ENCODE results near the gene PRDM1.

Gene PRDM1

GRCh38 chr6:106099235-106099537 is 13.1 kb downstream of the PRDM1 start:
- no peak for DNase-seq (ENCODE audit: low read depth)

GRCh38 chr6:106100755-106101154 is 14.6 kb downstream of the PRDM1 start:
- Histone ChIP-seq H3K9ac (ENCODE audit: low read length) (no peak overlapping the region), H3K36me3 (ENCODE audit: control insufficient read depth, insufficient read depth, low read length, severe bottlenecking) (peaks cover 6% of the 10 kb centered on the region), H3K9me3 (ENCODE audit: control insufficient read depth, low read length) (no peaks in the 10 kb centered on the region), H3K4me1 (ENCODE audit: control insufficient read depth, insufficient read depth, low read length) (peaks cover 26% of the 10 kb centered on the region), H3K27me3 (replicated peaks; ENCODE audit: control insufficient read depth, insufficient read depth, low read length) (no peaks in the 10 kb centered on the region), H3K4me3 (ENCODE audit: low read length) (no peak overlapping the region)
- DNase-seq (ENCODE audit: low read depth): no peak

More at GRCh38 chr6:106099235-106099537, 13.1 kb downstream of the PRDM1 start:
- Histone ChIP-seq H3K9me3 (ENCODE audit: control insufficient read depth, low read length) (no peaks in the 10 kb centered on the region), H3K27me3 (replicated peaks; ENCODE audit: control insufficient read depth, insufficient read depth, low read length) (no peaks in the 10 kb centered on the region), H3K4me1 (ENCODE audit: control insufficient read depth, insufficient read depth, low read length) (peaks cover 26% of the 10 kb centered on the region), H3K9ac (ENCODE audit: low read length) (peak overlapping the region; percentile 84), H3K4me3 (ENCODE audit: low read length) (peak overlapping the region; percentile 88), H3K36me3 (ENCODE audit: control insufficient read depth, insufficient read depth, low read length, severe bottlenecking) (no peaks in the 10 kb centered on the region)

GRCh38 chr6:106101466-106101865 is 15.3 kb downstream of the PRDM1 start:
- no peak for DNase-seq (ENCODE audit: low read depth)
- H3K4me3 ChIP-seq (ENCODE audit: low read length): no peak overlapping the region
- H3K4me1 ChIP-seq (ENCODE audit: control insufficient read depth, insufficient read depth, low read length): peaks cover 26% of the 10 kb centered on the region
- H3K27me3 ChIP-seq (replicated peaks; ENCODE audit: control insufficient read depth, insufficient read depth, low read length): no peaks in the 10 kb centered on the region
- peaks cover 9% of the 10 kb centered on the region for H3K36me3 ChIP-seq (ENCODE audit: control insufficient read depth, insufficient read depth, low read length, severe bottlenecking)
- no peak overlapping the region for H3K9ac ChIP-seq (ENCODE audit: low read length)
- H3K9me3 ChIP-seq (ENCODE audit: control insufficient read depth, low read length): no peaks in the 10 kb centered on the region

- H3K4me1 ChIP-seq (ENCODE audit: control insufficient read depth, insufficient read depth, low read length): peaks cover 20% of the 10 kb centered on the region
- H3K4me3 ChIP-seq (ENCODE audit: low read length): no peak overlapping the region
- no peaks in the 10 kb centered on the region for H3K9me3 ChIP-seq (ENCODE audit: control insufficient read depth, low read length)
- no peak overlapping the region for H3K9ac ChIP-seq (ENCODE audit: low read length)
- H3K27me3 ChIP-seq (replicated peaks; ENCODE audit: control insufficient read depth, insufficient read depth, low read length): no peaks in the 10 kb centered on the region
- peaks cover 14% of the 10 kb centered on the region for H3K36me3 ChIP-seq (ENCODE audit: control insufficient read depth, insufficient read depth, low read length, severe bottlenecking)
- DNase-seq (ENCODE audit: low read depth): no peak
Observed at GRCh38 chr6:106102034-106102433, 15.9 kb downstream of the PRDM1 start.

- Histone ChIP-seq H3K9me3 (ENCODE audit: control insufficient read depth, low read length) (no peaks in the 10 kb centered on the region), H3K4me3 (ENCODE audit: low read length) (peak overlapping the region; percentile 49), H3K4me1 (ENCODE audit: control insufficient read depth, insufficient read depth, low read length) (peaks cover 15% of the 10 kb centered on the region), H3K9ac (ENCODE audit: low read length) (no peak overlapping the region), H3K36me3 (ENCODE audit: control insufficient read depth, insufficient read depth, low read length, severe bottlenecking) (peaks cover 16% of the 10 kb centered on the region), H3K27me3 (replicated peaks; ENCODE audit: control insufficient read depth, insufficient read depth, low read length) (no peaks in the 10 kb centered on the region)
- no peak for DNase-seq (ENCODE audit: low read depth)
Observed at GRCh38 chr6:106102967-106103727, 17.0 kb downstream of the PRDM1 start.

GRCh38 chr6:106103728-106104109 is 17.6 kb downstream of the PRDM1 start:
- no peak overlapping the region for H3K4me3 ChIP-seq (ENCODE audit: low read length)
- peaks cover 9% of the 10 kb centered on the region for H3K4me1 ChIP-seq (ENCODE audit: control insufficient read depth, insufficient read depth, low read length)
- no peak for DNase-seq (ENCODE audit: low read depth)
- H3K36me3 ChIP-seq (ENCODE audit: control insufficient read depth, insufficient read depth, low read length, severe bottlenecking): peaks cover 16% of the 10 kb centered on the region
- no peaks in the 10 kb centered on the region for H3K9me3 ChIP-seq (ENCODE audit: control insufficient read depth, low read length)
- H3K27me3 ChIP-seq (replicated peaks; ENCODE audit: control insufficient read depth, insufficient read depth, low read length): no peaks in the 10 kb centered on the region
- no peak overlapping the region for H3K9ac ChIP-seq (ENCODE audit: low read length)

- DNase-seq (ENCODE audit: low read depth): no peak
- Histone ChIP-seq H3K36me3 (ENCODE audit: control insufficient read depth, insufficient read depth, low read length, severe bottlenecking) (peaks cover 16% of the 10 kb centered on the region), H3K9ac (ENCODE audit: low read length) (no peak overlapping the region), H3K4me3 (ENCODE audit: low read length) (no peak overlapping the region), H3K27me3 (replicated peaks; ENCODE audit: control insufficient read depth, insufficient read depth, low read length) (no peaks in the 10 kb centered on the region), H3K4me1 (ENCODE audit: control insufficient read depth, insufficient read depth, low read length) (peaks cover 4% of the 10 kb centered on the region), H3K9me3 (ENCODE audit: control insufficient read depth, low read length) (no peaks in the 10 kb centered on the region)
Observed at GRCh38 chr6:106104476-106104875, 18.3 kb downstream of the PRDM1 start.

- no peaks in the 10 kb centered on the region for H3K9me3 ChIP-seq (ENCODE audit: control insufficient read depth, low read length)
- no peaks in the 10 kb centered on the region for H3K27me3 ChIP-seq (replicated peaks; ENCODE audit: control insufficient read depth, insufficient read depth, low read length)
- no peak for DNase-seq (ENCODE audit: low read depth)
- H3K4me1 ChIP-seq (ENCODE audit: control insufficient read depth, insufficient read depth, low read length): peaks cover 4% of the 10 kb centered on the region
- H3K4me3 ChIP-seq (ENCODE audit: low read length): no peak overlapping the region
- H3K36me3 ChIP-seq (ENCODE audit: control insufficient read depth, insufficient read depth, low read length, severe bottlenecking): peaks cover 16% of the 10 kb centered on the region
- H3K9ac ChIP-seq (ENCODE audit: low read length): no peak overlapping the region
Observed at GRCh38 chr6:106104941-106105340, 18.8 kb downstream of the PRDM1 start.

- Histone ChIP-seq H3K27me3 (replicated peaks; ENCODE audit: control insufficient read depth, insufficient read depth, low read length) (no peaks in the 10 kb centered on the region), H3K9ac (ENCODE audit: low read length) (no peak overlapping the region), H3K36me3 (ENCODE audit: control insufficient read depth, insufficient read depth, low read length, severe bottlenecking) (peaks cover 16% of the 10 kb centered on the region), H3K4me1 (ENCODE audit: control insufficient read depth, insufficient read depth, low read length) (peaks cover 4% of the 10 kb centered on the region), H3K4me3 (ENCODE audit: low read length) (no peak overlapping the region), H3K9me3 (ENCODE audit: control insufficient read depth, low read length) (no peaks in the 10 kb centered on the region)
- DNase-seq (ENCODE audit: low read depth): no peak
Observed at GRCh38 chr6:106105493-106105892, 19.4 kb downstream of the PRDM1 start.

GRCh38 chr6:106106276-106107042 is 20.3 kb downstream of the PRDM1 start:
- H3K36me3 ChIP-seq (ENCODE audit: control insufficient read depth, insufficient read depth, low read length, severe bottlenecking): peaks cover 16% of the 10 kb centered on the region
- DNase-seq (ENCODE audit: low read depth): no peak

GRCh38 chr6:106107043-106107613 is 21.0 kb downstream of the PRDM1 start:
- H3K4me3 ChIP-seq (ENCODE audit: low read length): no peak overlapping the region
- no peak overlapping the region for H3K9ac ChIP-seq (ENCODE audit: low read length)
- peaks cover 4% of the 10 kb centered on the region for H3K4me1 ChIP-seq (ENCODE audit: control insufficient read depth, insufficient read depth, low read length)
- H3K27me3 ChIP-seq (replicated peaks; ENCODE audit: control insufficient read depth, insufficient read depth, low read length): no peaks in the 10 kb centered on the region
- peaks cover 16% of the 10 kb centered on the region for H3K36me3 ChIP-seq (ENCODE audit: control insufficient read depth, insufficient read depth, low read length, severe bottlenecking)
- no peak for DNase-seq (ENCODE audit: low read depth)
- H3K9me3 ChIP-seq (ENCODE audit: control insufficient read depth, low read length): no peaks in the 10 kb centered on the region

More at GRCh38 chr6:106106276-106107042, 20.3 kb downstream of the PRDM1 start:
- Histone ChIP-seq H3K27me3 (replicated peaks; ENCODE audit: control insufficient read depth, insufficient read depth, low read length) (no peaks in the 10 kb centered on the region), H3K9me3 (ENCODE audit: control insufficient read depth, low read length) (no peaks in the 10 kb centered on the region), H3K9ac (ENCODE audit: low read length) (no peak overlapping the region), H3K4me3 (ENCODE audit: low read length) (no peak overlapping the region), H3K4me1 (ENCODE audit: control insufficient read depth, insufficient read depth, low read length) (peaks cover 4% of the 10 kb centered on the region)

Data from adipocyte (in vitro differentiated cells).